Chondrocyte (in vitro differentiated cells): ENCODE data around the gene COG5. TPM values are rescaled to one million over a fixed set of nuclear protein-coding genes. Genes with fewer than 3 reads are reported as not detected.

Source experiments
- DNase-seq: peaks from one replicate; pipeline ENCODE4 v3.0.0; 2021; ENCODE audit warnings: mixed read lengths, low spot score
- H3K27ac Mint-ChIP-seq: one replicate; pipeline ENCODE4 v1.8.0; 2021; ENCODE audit warnings: mild to moderate bottlenecking, moderate library complexity, mixed read lengths; ENCODE audit not compliant: unreplicated experiment
- H3K27me3 Mint-ChIP-seq: 2 replicates; pipeline ENCODE4 v1.8.0; 2021; ENCODE audit warnings: low read depth, mixed read lengths
- H3K36me3 Mint-ChIP-seq: 2 replicates; pipeline ENCODE4 v1.8.0; 2021; ENCODE audit warnings: low read depth, mixed read lengths
- H3K4me1 Mint-ChIP-seq: 2 replicates; pipeline ENCODE4 v1.8.0; 2021; ENCODE audit warnings: low read depth, mild to moderate bottlenecking, mixed read lengths
- H3K4me3 Mint-ChIP-seq: one replicate; pipeline ENCODE4 v1.8.0; 2021; ENCODE audit warnings: mild to moderate bottlenecking, moderate library complexity, mixed read lengths; ENCODE audit not compliant: unreplicated experiment
- H3K9me3 Mint-ChIP-seq: 2 replicates; pipeline ENCODE4 v1.8.0; 2021; ENCODE audit warnings: low read depth, mixed read lengths
- total RNA-seq: library from RNA; stranded (reverse); gene quantifications from 3 replicates; pipeline ENCODE4 v1.2.1, GENCODE V29; 2021
- TF ChIP-seq, protein P1 (sequence below): fragments of 200-600 bp; sonication (generic); IDR thresholded peaks from 2 replicates; pipeline ENCODE4 v1.5.0; 2021; ENCODE audit warnings: antibody characterized with exemption, mild to moderate bottlenecking, moderate library complexity

Gene COG5
- total RNA-seq, 1 donor from 2014 or later = 52.8 TPM

DNA sequence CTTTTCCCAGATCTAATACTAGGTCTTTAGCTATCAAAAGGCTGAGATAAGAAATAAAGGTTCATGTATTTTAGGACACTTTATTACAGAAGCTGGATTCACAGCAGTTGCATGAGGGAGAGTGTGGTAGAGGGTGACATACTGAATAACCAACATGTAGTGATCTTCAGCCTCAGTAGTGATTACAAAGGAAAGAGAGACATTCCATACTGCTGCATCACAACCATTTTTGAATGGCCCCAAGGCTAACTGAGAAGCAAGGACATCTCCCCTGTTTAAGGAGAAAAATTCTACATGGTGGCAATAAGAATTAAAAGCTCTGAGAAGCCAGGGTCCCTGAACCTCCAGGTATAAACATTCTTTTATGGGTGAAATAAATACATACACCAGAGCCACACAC lies 35.3 kb downstream of the COG5 start:
- TF ChIP-seq, protein P1, sequence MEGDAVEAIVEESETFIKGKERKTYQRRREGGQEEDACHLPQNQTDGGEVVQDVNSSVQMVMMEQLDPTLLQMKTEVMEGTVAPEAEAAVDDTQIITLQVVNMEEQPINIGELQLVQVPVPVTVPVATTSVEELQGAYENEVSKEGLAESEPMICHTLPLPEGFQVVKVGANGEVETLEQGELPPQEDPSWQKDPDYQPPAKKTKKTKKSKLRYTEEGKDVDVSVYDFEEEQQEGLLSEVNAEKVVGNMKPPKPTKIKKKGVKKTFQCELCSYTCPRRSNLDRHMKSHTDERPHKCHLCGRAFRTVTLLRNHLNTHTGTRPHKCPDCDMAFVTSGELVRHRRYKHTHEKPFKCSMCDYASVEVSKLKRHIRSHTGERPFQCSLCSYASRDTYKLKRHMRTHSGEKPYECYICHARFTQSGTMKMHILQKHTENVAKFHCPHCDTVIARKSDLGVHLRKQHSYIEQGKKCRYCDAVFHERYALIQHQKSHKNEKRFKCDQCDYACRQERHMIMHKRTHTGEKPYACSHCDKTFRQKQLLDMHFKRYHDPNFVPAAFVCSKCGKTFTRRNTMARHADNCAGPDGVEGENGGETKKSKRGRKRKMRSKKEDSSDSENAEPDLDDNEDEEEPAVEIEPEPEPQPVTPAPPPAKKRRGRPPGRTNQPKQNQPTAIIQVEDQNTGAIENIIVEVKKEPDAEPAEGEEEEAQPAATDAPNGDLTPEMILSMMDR = no peak
- no peak for DNase-seq
- Mint-ChIP-seq H3K4me1 (peaks cover 11% of the 10 kb centered on the region), H3K4me3 (no peak overlapping the region), H3K9me3 (no peaks in the 10 kb centered on the region), H3K27ac (no peak overlapping the region), H3K36me3 (peaks cover 14% of the 10 kb centered on the region), H3K27me3 (no peaks in the 10 kb centered on the region)

DNA sequence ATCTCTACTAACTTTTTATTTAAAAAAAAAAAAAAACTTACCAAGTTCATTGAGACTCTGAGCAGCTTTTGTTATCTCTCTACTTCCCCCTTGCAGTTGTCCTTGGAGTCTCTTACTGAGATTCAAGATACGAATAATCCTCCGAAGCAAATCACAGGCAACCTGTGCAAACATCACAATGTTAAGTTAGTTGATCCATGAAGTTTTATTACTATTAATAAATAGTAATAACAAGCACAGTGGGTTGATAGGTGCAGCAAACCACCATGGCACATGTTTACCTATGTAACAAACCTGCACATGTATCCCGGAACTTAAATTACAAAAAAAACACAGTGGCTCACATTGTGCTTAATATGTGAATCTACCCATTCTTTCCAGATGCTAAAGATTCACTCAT lies 36.5 kb downstream of the COG5 start:
- Mint-ChIP-seq H3K27me3 (no peaks in the 10 kb centered on the region), H3K9me3 (no peaks in the 10 kb centered on the region), H3K4me1 (peaks cover 11% of the 10 kb centered on the region), H3K4me3 (no peak overlapping the region), H3K36me3 (peaks cover 9% of the 10 kb centered on the region), H3K27ac (no peak overlapping the region)
- no peak for DNase-seq
- TF ChIP-seq, protein P1 = no peak

DNA sequence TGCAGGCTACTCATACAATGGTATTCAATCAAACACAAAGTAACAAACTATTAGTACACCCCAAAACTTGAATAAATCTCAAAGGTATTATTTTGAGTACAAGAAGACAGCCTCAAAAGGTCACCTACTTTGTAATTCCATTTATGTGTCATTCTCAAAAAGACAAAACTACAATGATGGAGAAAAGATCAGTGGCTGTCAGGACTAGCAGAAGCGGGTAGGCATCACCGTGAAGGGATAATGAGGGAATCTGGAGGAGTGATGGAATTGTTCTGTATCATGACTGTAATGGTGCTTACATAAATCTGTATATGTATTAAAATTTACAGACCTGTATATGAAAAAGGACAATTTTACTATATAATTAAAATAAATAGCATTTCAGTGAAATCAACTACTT lies 37.0 kb downstream of the COG5 start:
- TF ChIP-seq, protein P1 = no peak
- H3K9me3 Mint-ChIP-seq = no peaks in the 10 kb centered on the region
- DNase-seq = no peak
- H3K27ac Mint-ChIP-seq = no peak overlapping the region
- no peaks in the 10 kb centered on the region for H3K27me3 Mint-ChIP-seq
- H3K36me3 Mint-ChIP-seq = peaks cover 11% of the 10 kb centered on the region
- peaks cover 11% of the 10 kb centered on the region for H3K4me1 Mint-ChIP-seq
- no peak overlapping the region for H3K4me3 Mint-ChIP-seq

DNA sequence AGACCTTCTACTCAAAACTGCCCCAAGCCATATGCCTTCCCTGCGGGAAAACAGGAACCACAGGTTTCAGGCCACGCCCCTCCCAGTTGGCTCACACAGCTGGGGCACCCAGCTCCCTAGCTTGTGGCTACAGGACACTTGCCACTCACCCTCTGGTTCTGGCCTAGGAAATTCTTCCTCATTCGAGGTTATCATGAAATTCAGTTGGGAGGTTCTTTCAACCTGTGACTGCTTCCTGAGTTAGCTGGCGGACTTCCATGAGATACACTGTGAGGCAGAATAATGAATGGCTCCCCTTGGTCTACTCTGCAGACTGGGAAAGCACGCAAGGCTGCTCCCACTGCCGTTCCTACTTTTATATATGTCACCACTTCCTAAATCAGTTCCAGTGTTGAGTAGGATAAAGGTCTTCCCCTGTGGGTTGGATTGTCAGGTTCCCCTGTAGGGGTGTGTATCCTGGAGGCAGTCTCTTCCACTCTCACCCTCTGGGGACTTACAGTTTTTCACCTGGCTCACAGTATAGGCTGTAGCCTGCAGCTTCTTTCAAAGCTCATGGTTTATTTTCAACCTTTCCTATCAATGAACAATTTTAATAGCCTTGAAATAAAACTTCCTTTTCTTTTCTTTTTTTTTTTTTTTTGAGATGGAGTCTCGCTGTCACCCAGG lies 56.9 kb downstream of the COG5 start:
- DNase-seq = no peak
- peaks cover 11% of the 10 kb centered on the region for H3K4me1 Mint-ChIP-seq
- peaks cover 8% of the 10 kb centered on the region for H3K9me3 Mint-ChIP-seq
- no peak overlapping the region for H3K4me3 Mint-ChIP-seq
- H3K36me3 Mint-ChIP-seq = peaks cover 16% of the 10 kb centered on the region
- no peak overlapping the region for H3K27ac Mint-ChIP-seq
- no peaks in the 10 kb centered on the region for H3K27me3 Mint-ChIP-seq
- TF ChIP-seq, protein P1 = no peak

DNA sequence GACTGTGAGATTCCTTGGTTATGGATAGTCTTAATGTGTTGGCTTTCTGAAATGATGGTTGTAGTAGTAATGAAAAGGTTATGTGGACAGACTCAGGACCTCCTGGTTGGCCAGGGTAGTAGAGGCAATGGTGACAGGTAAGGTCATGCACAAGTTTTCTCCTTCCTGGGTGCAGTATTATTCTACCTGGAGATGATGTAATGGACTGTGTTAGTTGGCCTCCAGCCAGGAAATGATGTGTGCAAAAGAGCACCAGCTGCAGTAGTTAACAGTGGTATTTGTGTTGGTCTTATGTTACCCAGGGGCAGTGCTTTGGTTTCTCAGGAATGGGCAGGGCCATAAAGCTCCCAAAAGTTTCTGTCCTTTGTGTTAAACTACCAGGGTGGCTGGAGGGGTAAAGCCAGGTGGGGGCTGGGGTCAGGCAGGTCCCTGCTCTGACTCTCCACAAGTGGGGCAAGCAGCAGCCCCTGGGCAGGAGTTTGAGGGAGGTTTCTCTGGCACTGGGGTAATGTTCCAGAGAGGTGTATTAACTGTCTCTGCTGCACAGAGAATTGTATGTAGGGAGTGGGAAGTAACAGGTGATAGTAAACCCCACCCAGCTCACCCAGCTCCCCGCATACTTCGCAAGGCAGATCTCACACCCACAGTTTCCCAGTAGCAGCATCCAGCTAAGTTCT lies 57.6 kb downstream of the COG5 start:
- peaks cover 16% of the 10 kb centered on the region for H3K36me3 Mint-ChIP-seq
- no peak for DNase-seq
- TF ChIP-seq, protein P1 = no peak
- H3K4me1 Mint-ChIP-seq = peaks cover 11% of the 10 kb centered on the region
- peaks cover 8% of the 10 kb centered on the region for H3K9me3 Mint-ChIP-seq
- H3K4me3 Mint-ChIP-seq = no peak overlapping the region
- H3K27ac Mint-ChIP-seq = no peak overlapping the region
- no peaks in the 10 kb centered on the region for H3K27me3 Mint-ChIP-seq
